ENCODE results near the gene ACE2.

ACE2 gene

DNA sequence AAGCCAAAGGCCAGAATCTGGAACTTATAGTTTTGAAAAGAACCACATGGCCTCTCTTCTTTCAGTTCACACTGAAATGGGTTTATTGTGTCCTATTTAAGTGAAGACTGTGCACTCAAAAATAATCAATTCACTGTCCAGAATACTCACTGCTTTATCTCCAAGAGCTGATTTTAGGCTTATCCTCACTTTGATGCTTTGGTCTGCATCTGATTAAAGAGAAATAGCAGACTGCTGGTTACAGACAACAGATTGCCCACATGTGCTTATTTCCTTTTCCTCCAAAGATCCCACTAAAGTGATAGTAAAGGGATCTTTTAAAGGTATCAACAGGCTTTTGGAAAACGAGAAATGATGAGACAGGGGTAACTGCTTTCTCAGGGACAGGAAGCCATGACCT, 30.6 kb downstream of the ACE2 start:
- no peak for DNase-seq

DNA sequence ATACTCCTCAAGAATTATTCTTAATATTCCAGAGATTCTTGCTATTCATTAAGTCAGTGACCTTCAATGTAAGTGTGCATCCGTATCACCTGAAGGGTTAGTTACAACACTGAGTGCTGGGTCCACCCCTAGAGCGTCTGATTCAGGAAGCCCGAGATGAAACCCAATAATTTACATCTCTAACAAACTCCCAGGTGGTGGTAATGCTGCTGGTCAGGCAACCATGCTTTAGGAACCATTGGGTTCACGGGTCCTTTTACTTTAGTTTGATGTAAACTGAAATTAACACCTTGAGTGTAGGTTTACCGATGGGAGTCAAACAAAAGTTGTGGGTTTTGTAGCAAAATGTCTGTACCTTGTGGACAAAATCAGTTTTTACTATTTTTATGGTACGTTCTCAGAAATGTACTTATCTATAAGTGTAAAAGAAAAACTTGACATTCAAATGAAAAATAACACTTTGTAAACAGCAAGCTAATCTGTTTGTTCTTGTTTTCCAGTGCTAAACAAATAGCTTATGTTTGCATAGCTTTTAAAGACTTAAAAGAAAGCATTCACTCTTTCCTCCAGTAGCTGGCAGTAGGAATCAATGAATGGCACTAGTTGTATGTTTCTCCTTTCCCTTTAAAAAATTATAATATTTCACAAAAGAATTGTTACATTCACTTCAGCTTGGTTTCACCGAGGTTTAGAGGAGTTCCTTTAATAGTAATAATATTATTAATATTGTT, 32.7 kb downstream of the ACE2 start:
- DNase-seq = no peak

DNA sequence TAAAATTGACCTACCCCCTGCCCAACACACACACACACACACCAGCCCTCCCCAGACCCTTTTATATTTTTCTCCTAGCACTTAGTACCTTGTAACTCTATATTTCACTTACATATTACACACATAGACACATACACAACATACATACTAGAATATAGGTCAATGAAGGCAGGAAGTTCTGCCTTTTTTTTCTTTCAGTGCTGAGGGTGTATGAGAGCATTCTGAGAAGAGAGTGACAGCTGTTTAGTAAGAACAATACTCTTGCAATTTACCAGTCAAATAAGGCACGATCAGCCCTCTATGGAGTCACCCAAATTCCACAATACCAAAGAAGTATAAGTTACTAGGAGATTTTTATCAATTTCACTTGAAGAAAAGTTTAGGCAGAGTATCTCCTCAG, 33.5 kb downstream of the ACE2 start:
- no peak for DNase-seq

DNA sequence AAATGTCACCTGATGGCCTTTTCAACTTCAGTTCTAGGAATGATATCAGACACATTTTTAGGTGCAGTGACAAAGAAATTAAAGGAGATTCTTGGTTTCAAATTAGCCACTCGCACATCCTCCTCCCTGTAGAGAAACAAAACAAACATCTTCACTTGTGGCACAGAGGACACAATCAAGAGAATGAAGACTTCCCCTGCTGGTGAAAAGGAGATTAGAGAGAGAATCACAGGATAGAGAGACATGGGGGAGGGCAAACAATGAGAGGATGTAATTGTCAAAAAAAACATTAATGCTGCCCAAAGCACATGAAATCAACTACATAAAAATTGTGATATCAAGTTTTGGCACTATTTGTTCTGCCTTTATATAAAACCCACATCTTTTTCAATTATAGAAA, 34.5 kb downstream of the ACE2 start:
- no peak for DNase-seq

DNA sequence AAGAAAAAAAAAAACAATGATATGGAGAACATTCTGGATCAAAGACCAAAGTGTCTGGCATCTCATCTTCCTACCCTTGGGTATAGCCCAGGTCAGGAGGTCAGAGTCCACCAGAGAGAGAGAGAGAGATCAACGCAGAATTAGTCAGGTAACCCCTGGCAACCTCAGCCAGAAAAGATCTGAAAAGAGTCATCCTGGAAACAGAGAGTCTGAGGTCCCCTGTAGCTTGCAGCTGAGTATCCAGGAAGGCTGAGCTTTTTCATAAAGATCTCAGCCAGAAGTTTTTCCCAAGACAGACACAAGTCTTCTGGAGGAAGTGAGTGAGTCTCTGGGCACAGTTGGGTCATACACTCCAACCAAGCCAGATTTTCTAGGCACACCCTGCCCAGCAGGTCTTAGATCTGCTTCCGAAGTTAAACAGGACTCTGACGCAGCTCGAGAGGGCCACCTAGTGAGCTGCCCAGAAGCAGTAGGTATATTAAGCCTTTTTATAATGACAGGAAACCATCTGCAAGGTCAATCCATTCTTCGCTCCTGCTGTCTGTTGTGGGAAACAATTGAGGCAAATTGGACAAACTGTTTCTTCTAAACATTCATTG, 35.7 kb downstream of the ACE2 start:
- peak; percentile 22 for DNase-seq

DNA sequence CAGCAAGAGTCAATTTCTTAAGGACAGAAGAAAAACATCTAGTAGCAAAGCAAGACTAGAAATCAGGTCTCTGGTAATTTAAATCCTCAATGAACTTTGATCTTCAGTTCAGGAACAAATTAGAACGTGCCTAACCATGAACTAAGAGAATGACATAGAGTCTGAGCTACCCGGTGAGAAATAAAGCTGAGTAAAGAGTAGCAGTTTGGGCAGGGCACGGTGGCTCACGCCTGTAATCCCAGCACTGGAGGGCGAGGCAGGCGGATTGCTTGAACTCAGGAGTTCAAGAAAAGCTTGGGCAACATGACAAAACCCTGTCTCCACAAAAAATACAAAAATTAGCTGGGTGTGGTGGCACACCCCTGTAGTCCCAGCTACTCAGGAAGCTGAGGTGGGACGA, 37.7 kb downstream of the ACE2 start:
- no peak for DNase-seq

DNA sequence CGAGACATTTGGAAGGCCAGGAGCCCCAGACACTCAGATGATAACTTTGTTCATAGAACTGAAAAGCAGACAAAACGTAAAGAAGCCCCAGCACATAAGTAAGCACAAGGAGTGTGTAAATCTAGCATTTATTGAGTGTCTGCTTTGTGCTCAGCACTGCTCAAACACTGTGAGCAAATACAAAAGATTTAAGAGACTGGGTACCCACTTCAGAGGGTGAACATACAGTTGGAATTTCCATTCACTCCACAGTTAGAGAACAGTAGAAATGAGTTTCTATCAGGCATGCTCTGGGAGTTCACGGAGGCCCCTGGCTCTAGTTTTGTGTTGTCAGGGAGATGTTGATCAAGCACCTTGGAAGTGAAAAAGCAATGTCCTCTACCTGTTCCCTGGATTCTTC, 39.8 kb downstream of the ACE2 start:
- no peak for DNase-seq

DNA sequence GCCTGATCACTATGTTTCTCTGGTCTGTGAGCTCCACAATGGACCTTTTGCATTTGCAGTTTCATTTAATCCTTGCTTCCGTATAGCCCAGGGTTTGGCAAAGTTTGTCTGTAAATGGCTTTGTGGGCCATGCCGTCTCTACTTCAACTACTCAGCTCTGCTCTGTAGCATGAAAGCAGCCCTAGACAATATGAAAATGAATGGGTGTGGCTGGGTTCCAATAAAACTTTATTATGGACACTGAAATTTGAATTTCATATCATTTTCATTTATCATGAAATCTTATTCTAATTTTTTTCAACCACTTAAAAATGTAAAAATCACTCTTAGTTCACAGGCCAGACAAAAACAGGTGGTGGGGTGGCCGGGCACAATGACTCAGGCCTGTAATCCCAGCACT, 41.5 kb downstream of the ACE2 start:
- no peak for DNase-seq

DNA sequence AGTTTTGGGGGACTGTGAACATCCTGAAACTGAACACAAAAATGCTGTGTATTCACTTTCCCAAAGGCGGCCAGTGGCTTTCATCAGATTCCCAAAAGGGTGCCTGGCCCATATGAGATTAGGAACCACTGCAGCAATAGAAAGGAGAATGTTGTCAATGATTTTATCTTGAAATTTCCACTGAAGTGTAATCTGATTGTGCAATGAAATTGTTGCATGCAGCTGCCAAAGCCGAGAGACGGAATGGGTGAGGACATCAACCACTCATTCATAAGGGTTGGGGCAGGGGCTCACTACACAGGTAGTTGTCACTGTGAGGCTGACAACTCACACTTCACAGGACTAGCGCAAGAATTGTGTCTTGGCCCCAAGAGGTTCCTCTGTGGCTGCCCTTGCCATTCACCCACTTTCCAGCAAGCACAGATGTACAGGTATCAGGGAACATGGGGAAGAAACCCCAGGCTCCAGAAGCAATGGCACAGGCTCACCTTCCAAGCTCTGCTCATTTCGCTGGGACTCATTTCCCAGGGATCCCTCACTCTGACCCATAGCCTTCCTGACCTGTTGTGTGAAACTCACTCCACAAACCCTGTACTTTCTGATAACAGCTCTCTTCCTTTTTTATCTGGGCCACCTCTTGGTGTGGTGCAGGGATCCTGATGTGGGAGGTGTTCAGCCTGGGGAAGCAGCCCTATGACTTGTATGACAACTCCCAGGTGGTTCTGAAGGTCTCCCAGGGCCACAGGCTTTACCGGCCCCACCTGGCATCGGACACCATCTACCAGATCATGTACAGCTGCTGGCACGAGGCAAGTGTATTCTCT, 51.4 kb downstream of the ACE2 start:
- no peak for DNase-seq

DNA sequence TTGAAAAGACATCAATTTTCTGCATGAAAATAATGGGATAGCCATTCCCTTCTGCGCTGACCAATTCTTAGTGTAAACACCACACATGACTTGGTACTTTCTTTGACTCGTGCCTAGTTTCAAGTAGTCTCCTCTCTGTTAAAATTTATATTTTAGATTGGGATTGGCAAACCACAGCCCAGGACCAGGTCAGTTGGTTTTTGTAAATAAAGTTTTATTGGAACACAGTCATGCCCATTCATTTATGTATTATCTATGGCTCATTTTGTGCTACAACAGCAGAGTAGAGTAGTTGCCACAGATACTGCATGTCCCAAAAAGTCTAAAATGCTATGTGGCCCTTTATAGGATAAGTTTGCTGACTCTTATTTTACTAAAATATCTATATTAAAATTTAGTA, 53.4 kb downstream of the ACE2 start:
- DNase-seq = no peak

DNA sequence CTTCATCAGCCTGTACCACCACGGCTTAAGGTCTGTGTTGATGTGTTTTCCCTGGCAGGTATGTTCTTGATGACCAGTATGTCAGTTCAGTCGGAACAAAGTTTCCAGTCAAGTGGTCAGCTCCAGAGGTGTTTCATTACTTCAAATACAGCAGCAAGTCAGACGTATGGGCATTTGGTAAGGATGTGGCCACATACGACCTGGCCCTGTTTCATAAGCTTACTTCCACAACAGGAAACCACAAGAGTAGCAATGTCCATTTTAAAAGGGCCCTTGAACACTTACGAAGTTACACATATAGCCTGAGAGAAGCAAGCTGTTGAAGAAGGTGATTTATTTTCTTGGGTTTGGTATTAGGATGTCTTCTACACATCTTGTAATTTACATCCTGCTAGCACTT, 54.0 kb downstream of the ACE2 start:
- DNase-seq = no peak

DNA sequence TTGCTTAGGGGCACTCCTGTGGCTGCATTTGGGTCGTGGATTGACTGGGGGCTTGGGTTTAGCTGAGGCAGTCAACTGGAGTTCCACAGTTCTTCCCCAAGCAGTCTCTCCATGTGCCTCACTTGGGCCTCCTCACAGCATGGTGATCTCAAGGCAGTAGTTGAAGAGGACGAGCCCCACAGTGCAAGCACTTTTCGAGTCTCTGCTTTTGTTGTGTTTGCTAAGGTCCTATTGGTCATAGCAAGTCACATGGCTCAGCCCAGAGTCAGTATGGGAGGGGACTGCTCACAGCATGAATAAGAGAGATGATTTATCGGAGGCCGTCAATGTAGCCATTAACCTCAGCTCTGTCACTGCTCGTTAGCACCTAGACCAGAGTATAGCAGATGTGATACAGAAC, 70.4 kb downstream of the ACE2 start:
- DNase-seq = no peak

DNA sequence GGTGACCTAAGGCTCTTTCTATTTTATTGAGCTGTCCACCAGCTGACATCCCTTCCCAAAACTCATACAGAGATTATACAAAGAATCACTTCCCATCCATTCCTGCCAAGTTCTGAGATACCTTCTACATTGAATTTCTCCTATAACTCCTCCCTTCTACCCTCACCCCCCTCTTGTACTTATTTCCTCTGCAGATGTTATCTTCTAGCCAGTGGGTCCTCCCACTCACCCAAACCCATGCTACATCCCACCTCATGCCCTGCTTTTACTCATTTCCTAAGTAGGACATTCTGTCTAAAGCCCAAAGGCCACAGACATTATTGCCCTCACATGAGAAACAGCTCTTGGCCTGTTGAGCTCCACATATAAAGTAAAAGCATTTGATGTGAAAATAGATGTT, 71.6 kb downstream of the ACE2 start:
- no peak for DNase-seq

DNA sequence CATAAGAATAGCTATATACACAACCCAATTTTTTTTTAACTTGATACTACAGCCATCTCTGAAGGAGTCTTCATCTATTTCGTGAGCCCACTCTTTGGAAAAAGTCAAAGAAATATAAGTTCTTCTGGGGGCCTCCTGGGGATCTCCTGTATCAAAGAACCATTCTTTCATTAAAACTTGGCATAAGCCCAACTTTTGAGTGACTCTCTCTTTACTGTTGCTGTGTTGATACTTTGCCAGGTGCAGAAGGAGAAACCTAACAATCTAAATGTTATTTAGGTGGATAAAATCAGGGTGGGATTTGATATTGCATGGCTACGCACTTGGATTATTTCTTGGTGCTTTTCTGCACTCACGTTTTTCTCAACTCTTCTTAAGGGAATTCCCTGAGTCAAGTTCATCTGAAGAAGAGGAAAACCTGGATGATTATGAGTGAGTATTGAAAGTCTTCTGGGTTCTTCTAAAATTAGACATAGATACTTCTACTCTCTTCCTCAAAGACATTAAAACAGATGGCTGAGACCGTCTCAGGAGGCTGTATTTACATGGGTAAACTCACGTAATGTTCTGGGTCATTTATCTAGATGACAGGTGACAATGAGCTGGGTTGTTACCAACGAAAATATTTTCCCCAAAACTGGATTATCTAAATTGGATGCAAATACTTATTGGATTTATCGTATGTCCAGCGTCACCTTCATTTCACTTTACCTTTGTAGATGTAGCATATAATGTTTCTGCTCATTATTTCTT, 74.9 kb downstream of the ACE2 start:
- peak; percentile 66 for DNase-seq

DNA sequence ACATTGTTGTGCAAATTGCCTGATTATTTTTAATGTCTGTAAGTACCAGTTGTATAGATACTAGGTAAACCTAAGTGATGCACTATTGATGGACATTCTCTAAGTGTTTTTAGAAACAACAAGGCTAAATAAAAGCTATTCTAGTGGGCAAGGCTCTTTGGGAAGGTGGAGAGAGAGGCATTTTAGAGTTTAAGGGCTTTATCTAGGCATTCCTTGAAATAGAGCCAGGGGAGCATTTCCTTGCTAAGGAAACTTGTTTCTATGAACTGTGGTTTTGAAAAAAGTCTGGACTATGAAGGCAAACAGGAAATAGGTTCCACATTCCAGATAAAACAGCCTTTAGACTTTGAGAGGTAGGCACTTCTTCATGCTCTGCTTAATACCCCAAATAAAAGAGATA, 76.3 kb downstream of the ACE2 start:
- DNase-seq = no peak

DNA sequence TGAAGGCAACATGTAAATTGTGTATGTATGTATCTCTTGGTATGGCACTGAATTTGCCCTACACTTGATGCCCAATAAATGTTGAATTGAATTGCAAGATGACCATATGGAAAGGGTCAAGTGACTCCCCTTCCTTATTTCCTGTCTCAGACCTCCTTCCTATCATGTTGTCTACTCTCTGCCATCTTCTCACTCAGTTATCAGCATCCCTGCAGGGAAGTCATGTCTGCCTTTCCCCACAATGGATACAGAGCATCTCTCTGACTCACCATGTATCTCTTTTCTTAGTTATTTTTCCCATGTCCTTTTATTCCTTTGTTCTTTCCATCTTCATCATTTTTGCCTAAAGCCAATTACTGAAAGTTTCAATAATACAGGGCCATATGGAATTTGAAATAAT, 77.7 kb downstream of the ACE2 start:
- DNase-seq = no peak

DNA sequence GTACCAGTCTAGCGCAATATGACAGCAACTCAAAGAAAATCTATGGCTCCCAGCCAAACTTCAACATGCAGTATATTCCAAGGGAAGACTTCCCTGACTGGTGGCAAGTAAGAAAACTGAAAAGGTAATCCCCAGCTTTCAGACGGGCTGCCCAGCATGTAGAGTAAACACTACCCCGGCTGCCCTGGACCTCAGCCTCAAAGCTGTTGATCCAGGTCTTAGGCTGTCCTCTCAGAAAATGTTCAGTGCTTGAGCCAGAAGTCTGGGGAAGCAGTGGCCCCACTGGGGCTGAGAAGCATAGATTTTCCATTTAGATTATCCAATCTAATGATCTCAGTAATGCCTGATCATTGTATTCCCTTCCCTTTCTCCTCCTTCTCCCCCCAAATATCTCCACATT, 78.3 kb downstream of the ACE2 start:
- DNase-seq = no peak

DNA sequence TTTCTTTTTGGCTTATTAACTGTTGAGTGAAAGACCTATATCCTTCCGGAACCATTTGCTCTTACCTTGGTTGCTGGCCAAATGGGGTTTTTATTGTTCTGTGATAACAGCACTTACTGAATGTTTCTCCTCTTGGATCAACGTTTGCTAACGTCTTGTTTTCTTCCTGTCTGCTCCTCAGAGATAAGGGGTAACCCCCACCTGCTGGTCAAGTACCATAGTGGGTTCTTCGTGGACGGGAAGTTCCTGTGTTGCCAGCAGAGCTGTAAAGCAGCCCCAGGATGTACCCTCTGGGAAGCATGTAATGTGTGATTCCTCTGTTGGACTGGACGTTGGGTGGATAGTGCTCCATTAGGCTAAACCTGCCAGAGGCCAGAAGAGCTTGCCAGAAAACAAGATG, 84.8 kb downstream of the ACE2 start:
- DNase-seq = no peak

DNA sequence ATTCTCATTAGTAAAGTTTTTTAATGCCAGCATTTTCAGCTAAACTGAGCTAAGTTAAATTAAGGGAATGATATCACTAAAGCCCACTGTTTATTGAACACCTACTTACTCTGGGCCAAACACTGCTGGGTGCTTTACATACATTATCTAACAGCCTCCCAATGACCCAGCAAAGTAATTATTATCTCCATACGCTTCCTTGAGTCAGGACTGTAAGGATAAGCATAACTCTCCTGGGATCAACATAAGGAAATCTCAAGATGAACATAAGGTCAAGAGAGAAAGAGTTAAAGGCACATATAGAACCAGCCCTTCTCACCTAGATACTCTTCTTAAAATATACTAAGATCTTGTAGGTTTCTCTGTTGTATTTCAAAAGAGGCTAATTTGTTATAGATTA, 86.5 kb downstream of the ACE2 start:
- DNase-seq = no peak

DNA sequence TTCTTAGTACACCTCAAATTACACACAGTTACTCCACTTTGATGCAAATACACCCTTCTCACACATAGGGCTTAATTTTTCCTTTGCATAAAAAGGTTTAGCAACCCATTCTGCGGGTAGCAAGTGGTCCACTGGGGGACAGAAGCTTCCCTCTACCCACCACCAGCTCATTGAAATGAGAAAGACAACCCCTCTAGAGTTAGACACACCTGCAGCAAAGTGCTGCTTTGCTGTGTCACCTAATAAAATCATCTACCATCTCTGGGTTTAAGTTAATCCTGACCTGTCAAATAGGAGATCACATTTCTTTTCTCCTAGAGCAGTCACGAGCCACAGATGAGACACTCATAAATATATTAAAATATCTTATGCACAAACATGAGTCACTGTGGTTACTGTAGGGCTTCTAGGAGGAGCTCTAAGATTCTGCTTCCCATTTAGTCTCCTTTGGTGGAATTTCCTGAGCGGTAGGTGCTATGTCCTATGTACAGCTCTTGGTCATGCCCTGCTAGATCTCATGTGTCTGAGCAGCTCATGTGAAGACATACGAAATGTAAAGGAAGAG, 88.3 kb downstream of the ACE2 start:
- no peak for DNase-seq

DNA sequence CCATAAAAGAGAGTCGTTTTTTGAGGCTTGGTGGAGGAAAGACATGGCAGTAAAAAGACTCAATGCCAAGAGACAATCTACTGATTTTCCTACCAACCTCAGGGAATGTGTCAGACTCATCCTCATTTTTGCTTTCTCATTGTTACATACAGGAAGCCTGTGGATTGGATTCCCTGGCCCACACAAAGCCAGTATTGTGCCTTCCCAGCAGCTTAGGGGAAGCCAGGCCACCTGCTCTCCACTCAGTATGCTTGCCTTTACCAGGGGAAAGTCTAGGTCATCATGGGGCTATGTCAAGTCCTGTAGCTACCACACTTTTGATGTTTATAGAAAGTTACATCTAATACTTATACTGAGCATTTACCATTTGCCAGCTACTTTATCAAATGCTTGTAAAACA, 89.2 kb downstream of the ACE2 start:
- DNase-seq = no peak

All from NCI-H1105 (cell line).